ENCODE measurements around the gene PAQR3. TPM values are rescaled to one million over a fixed set of nuclear protein-coding genes. Genes with fewer than 3 reads are reported as not detected.
"Not testable (repeated sequence)": the region's sequence is repeated elsewhere in the genome, so short reads cannot be mapped to it uniquely, and the experiment has no call there.

The PAQR3 gene
- total RNA-seq, 1 donor from 2014 or later, result 14.9 TPM

- intact Hi-C loops (cut with micrococcal nuclease), result loop anchor here (10.0 kb wide), 1 partner anchor 1195 kb away; no protein-coding TSS in a partner anchor
Measured at GRCh38 chr4:78930016-78930629, 9.1 kb downstream of the PAQR3 start.

GRCh38 chr4:78928835-78929234 is 10.4 kb downstream of the PAQR3 start:
- intact Hi-C loops (cut with micrococcal nuclease), result no loop called here

GRCh38 chr4:78926826-78927225 is 12.4 kb downstream of the PAQR3 start:
- intact Hi-C loops (cut with micrococcal nuclease), result no loop called here

GRCh38 chr4:78923464-78924312 is 15.6 kb downstream of the PAQR3 start:
- intact Hi-C loops (cut with micrococcal nuclease), result no loop called here

GRCh38 chr4:78922207-78922606 is 17.0 kb downstream of the PAQR3 start:
- intact Hi-C loops (cut with micrococcal nuclease), result no loop called here

GRCh38 chr4:78910612-78911011 is 28.6 kb downstream of the PAQR3 start:
- intact Hi-C loops (cut with micrococcal nuclease), result no loop called here

GRCh38 chr4:78908974-78909373 is 30.3 kb downstream of the PAQR3 start:
- intact Hi-C loops (cut with micrococcal nuclease), result not testable (repeated sequence)

GRCh38 chr4:78907638-78908037 is 31.6 kb downstream of the PAQR3 start:
- intact Hi-C loops (cut with micrococcal nuclease), result no loop called here

- intact Hi-C loops (cut with micrococcal nuclease), result no loop called here
Measured at GRCh38 chr4:78904143-78904542, 35.1 kb downstream of the PAQR3 start.

GRCh38 chr4:78902298-78902697 is 36.9 kb downstream of the PAQR3 start:
- intact Hi-C loops (cut with micrococcal nuclease), result no loop called here

- intact Hi-C loops (cut with micrococcal nuclease), result no loop called here
Measured at GRCh38 chr4:78901882-78902281, 37.4 kb downstream of the PAQR3 start.

- intact Hi-C loops (cut with micrococcal nuclease), result no loop called here
Measured at GRCh38 chr4:78899302-78899701, 39.9 kb downstream of the PAQR3 start.

GRCh38 chr4:78889955-78890354 is 49.3 kb downstream of the PAQR3 start:
- intact Hi-C loops (cut with micrococcal nuclease), result no loop called here

- intact Hi-C loops (cut with micrococcal nuclease), result no loop called here
Measured at GRCh38 chr4:78885598-78885997, 53.6 kb downstream of the PAQR3 start.

- intact Hi-C loops (cut with micrococcal nuclease), result no loop called here
Measured at GRCh38 chr4:78880874-78881492, 58.3 kb downstream of the PAQR3 start.

- intact Hi-C loops (cut with micrococcal nuclease), result no loop called here
Measured at GRCh38 chr4:78878031-78878430, 61.2 kb downstream of the PAQR3 start.

- intact Hi-C loops (cut with micrococcal nuclease), result no loop called here
Measured at GRCh38 chr4:78876568-78877320, 62.5 kb downstream of the PAQR3 start.

- intact Hi-C loops (cut with micrococcal nuclease), result no loop called here
Measured at GRCh38 chr4:78870056-78870455, 69.2 kb downstream of the PAQR3 start.

- intact Hi-C loops (cut with micrococcal nuclease), result loop anchor here (10.0 kb wide), 1 partner anchor 544 kb away; no protein-coding TSS in a partner anchor
Measured at GRCh38 chr4:78868712-78869111, 70.5 kb downstream of the PAQR3 start.

GRCh38 chr4:78865451-78865850 is 73.8 kb downstream of the PAQR3 start:
- intact Hi-C loops (cut with micrococcal nuclease), result loop anchor here (2.0 to 10.0 kb wide), 3 partner anchors 313 to 541 kb away; no protein-coding TSS in a partner anchor

GRCh38 chr4:78864405-78865024 is 74.7 kb downstream of the PAQR3 start:
- intact Hi-C loops (cut with micrococcal nuclease), result loop anchor here (1.0 to 10.0 kb wide), 11 partner anchors 87 to 905 kb away; partner anchors contain the start of gene FRAS1

All from T-helper 1 cell treated with Interleukin-12 subunit alpha and Interleukin-12 subunit beta and Interleukin-4 antibody, amounts not matched to agents 30 ng/mL and 1 ng/mL, for 36 hours (primary cell).